Dendritic cell treated with granulocyte-macrophage colony-stimulating factor and Interleukin-4, amounts not matched to agents 40 ng/mL and 50 ng/mL, for 4 days (primary cell): ENCODE measurements around the gene GPR142.

Experiments
- H3K27ac Mint-ChIP-seq: one replicate; pipeline ENCODE4 v1.8.0; 2022; ENCODE audit warnings: mild to moderate bottlenecking, mixed read lengths
- H3K27me3 Mint-ChIP-seq: one replicate; pipeline ENCODE4 v1.8.0; 2022; ENCODE audit warnings: mild to moderate bottlenecking, mixed read lengths
- H3K36me3 Mint-ChIP-seq: one replicate; pipeline ENCODE4 v1.8.0; 2022; ENCODE audit warnings: low read depth, mixed read lengths
- H3K4me1 Mint-ChIP-seq: one replicate; pipeline ENCODE4 v1.8.0; 2022; ENCODE audit warnings: low read depth, mixed read lengths
- H3K4me3 Mint-ChIP-seq: one replicate; pipeline ENCODE4 v1.8.0; 2022; ENCODE audit warnings: mild to moderate bottlenecking, moderate library complexity, mixed read lengths
- H3K9me3 Mint-ChIP-seq: one replicate; pipeline ENCODE4 v1.8.0; 2022; ENCODE audit warnings: mixed read lengths
- intact Hi-C: fragments of 100-400 bp; cut with micrococcal nuclease; formaldehyde crosslinking; loops from one replicate; pipeline ENCODE4 v1.15.0; 2022

The GPR142 gene

GRCh38 chr17:74367206-74367605 is at the start of gene GPR142:
TSS of gene GPR142 (plus strand) at chr17:74367506. CDS start at chr17:74369541, 2,035 bp downstream.
- H3K27me3 Mint-ChIP-seq: peaks cover 62% of the 10 kb centered on the region
- H3K9me3 Mint-ChIP-seq: no peaks in the 10 kb centered on the region
- H3K4me3 Mint-ChIP-seq: no peak within 1 kb of the TSS
- H3K4me1 Mint-ChIP-seq: peaks cover 19% of the 10 kb centered on the region
- H3K27ac Mint-ChIP-seq: no peak within 1 kb of the TSS
- no peaks in the 10 kb centered on the region for H3K36me3 Mint-ChIP-seq
- intact Hi-C loops: loop anchor here (5.0 kb wide), 1 partner anchor 280 kb away; no protein-coding TSS in a partner anchor

DNA sequence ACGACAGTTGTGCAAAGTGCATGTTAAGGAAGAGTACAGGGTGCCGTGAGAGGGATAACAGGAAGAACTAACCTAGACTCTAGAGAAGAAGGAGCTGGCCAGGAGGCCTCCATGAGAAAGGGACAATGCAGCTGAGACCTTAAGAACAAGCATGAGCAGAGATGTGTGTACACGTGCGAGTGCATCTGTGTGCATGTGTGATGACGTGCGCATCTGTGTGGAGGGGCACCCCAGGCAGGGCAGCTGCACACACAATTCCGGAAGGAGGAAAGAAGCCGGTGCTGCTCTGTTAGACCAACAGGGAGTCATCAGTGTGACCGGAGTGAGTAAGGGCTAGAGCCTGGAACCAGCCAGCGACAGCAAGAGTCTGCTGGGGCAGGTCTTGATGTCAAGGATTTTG is 48.9 kb upstream of the GPR142 start:
- Mint-ChIP-seq H3K36me3 (no peaks in the 10 kb centered on the region), H3K9me3 (no peaks in the 10 kb centered on the region), H3K4me1 (no peaks in the 10 kb centered on the region), H3K4me3 (no peak overlapping the region), H3K27me3 (peaks cover 28% of the 10 kb centered on the region), H3K27ac (no peak overlapping the region)
- intact Hi-C loops: no loop called here

DNA sequence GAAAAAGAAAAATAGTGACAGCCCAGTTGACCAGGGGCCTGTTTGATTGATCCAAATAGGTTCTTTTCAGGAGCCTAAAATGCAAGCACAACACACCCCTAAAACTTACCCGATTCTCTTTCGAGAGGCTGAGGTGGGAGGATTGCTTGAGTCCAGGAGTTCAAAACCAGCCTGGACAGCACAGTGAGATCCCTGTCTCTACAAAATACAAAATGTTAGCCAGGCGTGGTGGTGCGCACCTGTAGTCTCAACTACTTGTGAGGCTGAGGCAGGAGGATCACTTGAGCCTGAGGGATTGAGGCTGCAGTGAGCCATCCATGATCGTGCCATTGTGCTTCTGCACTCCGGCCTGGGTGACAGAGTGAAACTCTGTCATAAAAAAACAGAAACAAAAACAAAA is 42.8 kb upstream of the GPR142 start:
- H3K4me3 Mint-ChIP-seq: no peak overlapping the region
- intact Hi-C loops: no loop called here
- H3K9me3 Mint-ChIP-seq: no peaks in the 10 kb centered on the region
- H3K27me3 Mint-ChIP-seq: peaks cover 74% of the 10 kb centered on the region
- H3K4me1 Mint-ChIP-seq: peaks cover 12% of the 10 kb centered on the region
- no peaks in the 10 kb centered on the region for H3K36me3 Mint-ChIP-seq
- no peak overlapping the region for H3K27ac Mint-ChIP-seq

GRCh38 chr17:74325376-74325742 is 41.9 kb upstream of the GPR142 start:
- H3K9me3 Mint-ChIP-seq: no peaks in the 10 kb centered on the region
- H3K27me3 Mint-ChIP-seq: peaks cover 77% of the 10 kb centered on the region
- no peak overlapping the region for H3K27ac Mint-ChIP-seq
- peaks cover 12% of the 10 kb centered on the region for H3K4me1 Mint-ChIP-seq
- H3K36me3 Mint-ChIP-seq: no peaks in the 10 kb centered on the region
- no peak overlapping the region for H3K4me3 Mint-ChIP-seq
- intact Hi-C loops: no loop called here

- H3K27me3 Mint-ChIP-seq: peaks cover 81% of the 10 kb centered on the region
These were observed 41.4 kb upstream of the GPR142 start, which contains the start of gene KIF19 for GRCh38 chr17:74325743-74326379. TSS of gene KIF19 (plus strand) at chr17:74326226. CDS start at chr17:74326350, 124 bp downstream.

DNA sequence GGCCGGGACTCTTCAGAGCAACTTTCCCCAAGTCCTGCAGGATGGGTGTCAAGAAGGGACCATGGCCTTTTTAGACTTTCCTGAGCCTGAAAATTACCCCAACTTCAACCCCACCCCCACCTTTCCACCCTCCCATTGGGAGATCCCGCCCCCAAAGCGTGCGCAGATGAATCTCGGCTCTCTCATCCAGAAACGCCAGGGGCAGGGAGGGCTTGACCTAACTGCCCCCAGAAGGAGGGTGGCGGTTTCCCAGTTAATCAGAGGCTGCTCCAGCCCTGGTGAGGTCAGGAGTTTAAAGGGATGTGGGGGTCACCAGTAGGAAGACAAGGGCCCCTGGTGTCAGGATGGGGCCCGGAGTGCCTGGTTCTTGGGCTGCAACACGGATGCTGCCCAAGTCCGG is 40.8 kb upstream of the GPR142 start:
- no peak overlapping the region for H3K4me3 Mint-ChIP-seq
- H3K27me3 Mint-ChIP-seq: peaks cover 83% of the 10 kb centered on the region
- peaks cover 12% of the 10 kb centered on the region for H3K4me1 Mint-ChIP-seq
- no peak overlapping the region for H3K27ac Mint-ChIP-seq
- no peaks in the 10 kb centered on the region for H3K9me3 Mint-ChIP-seq
- intact Hi-C loops: no loop called here
- no peaks in the 10 kb centered on the region for H3K36me3 Mint-ChIP-seq

More at GRCh38 chr17:74325743-74326379, 41.4 kb upstream of the GPR142 start, which contains the start of gene KIF19:
- H3K4me1 Mint-ChIP-seq: peaks cover 12% of the 10 kb centered on the region
- peak within 1 kb of the TSS; percentile 27 for H3K4me3 Mint-ChIP-seq
- H3K9me3 Mint-ChIP-seq: no peaks in the 10 kb centered on the region
- no peaks in the 10 kb centered on the region for H3K36me3 Mint-ChIP-seq
- intact Hi-C loops: no loop called here
- no peak within 1 kb of the TSS for H3K27ac Mint-ChIP-seq

GRCh38 chr17:74328487-74328886 is 38.8 kb upstream of the GPR142 start:
- Mint-ChIP-seq H3K36me3 (no peaks in the 10 kb centered on the region), H3K27me3 (peaks cover 67% of the 10 kb centered on the region), H3K4me3 (no peak overlapping the region), H3K9me3 (no peaks in the 10 kb centered on the region), H3K4me1 (peaks cover 19% of the 10 kb centered on the region), H3K27ac (no peak overlapping the region)
- intact Hi-C loops: no loop called here

- Mint-ChIP-seq H3K36me3 (no peaks in the 10 kb centered on the region), H3K27ac (no peak overlapping the region), H3K4me3 (no peak overlapping the region), H3K9me3 (no peaks in the 10 kb centered on the region), H3K4me1 (peaks cover 19% of the 10 kb centered on the region), H3K27me3 (peaks cover 62% of the 10 kb centered on the region)
- intact Hi-C loops: no loop called here
These were observed 37.9 kb upstream of the GPR142 start for GRCh38 chr17:74329378-74329777.

DNA sequence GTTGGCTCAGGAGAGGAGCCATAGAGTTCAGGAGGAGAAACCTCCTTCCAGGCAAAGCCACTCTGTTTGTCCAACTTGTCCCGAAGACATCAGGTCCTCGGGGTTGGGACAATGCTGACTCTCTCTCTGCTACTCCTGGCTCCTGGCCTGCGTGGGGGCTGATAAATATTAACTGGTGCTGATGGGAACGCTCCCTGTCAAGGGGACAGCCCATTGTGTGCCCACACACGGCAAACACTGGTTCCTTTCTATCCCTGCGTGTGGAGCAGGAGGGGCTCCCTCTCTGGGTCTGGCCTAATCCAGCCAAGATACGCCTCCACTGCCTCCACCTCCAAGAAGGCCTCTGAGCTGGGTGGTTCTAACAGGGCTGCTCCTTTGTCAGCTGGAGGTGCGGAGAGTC is 36.9 kb upstream of the GPR142 start:
- Mint-ChIP-seq H3K36me3 (no peaks in the 10 kb centered on the region), H3K4me3 (no peak overlapping the region), H3K9me3 (no peaks in the 10 kb centered on the region), H3K4me1 (peaks cover 13% of the 10 kb centered on the region), H3K27ac (no peak overlapping the region), H3K27me3 (peaks cover 53% of the 10 kb centered on the region)
- intact Hi-C loops: no loop called here

DNA sequence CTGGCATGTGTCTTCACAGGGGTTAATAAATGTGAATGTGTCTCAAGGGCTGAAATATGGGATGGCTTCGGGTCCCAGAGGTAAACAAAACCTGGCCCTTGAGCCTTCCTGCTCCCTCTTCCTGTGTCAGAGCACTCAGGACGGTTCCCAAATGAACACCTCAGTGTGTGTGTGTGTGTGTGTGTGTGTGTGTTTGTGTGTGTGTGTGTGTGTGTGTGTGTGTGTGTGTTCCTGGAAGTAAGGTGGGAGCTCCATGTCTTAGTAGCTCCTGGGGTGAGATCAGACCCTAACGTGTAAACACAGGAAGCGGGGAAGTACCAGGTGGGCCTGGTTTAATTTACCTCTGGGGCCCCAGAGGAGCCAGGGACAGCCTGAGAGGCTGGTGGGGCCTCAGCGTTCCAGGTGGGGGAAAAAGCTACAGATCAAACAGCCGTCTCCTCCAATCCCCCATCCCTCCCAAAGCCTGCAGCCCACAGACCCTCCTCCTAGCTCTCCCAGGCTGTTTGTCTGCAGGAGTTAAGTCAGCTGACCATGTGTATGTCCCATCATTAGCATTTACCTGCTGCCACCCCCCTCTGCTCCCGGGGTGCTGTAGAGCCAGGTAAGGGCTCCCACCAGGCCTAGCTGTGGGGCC is 35.2 kb upstream of the GPR142 start:
- Mint-ChIP-seq H3K27me3 (peaks cover 45% of the 10 kb centered on the region), H3K4me3 (no peak overlapping the region), H3K9me3 (no peaks in the 10 kb centered on the region), H3K4me1 (peaks cover 6% of the 10 kb centered on the region), H3K27ac (no peak overlapping the region), H3K36me3 (no peaks in the 10 kb centered on the region)
- intact Hi-C loops: no loop called here

DNA sequence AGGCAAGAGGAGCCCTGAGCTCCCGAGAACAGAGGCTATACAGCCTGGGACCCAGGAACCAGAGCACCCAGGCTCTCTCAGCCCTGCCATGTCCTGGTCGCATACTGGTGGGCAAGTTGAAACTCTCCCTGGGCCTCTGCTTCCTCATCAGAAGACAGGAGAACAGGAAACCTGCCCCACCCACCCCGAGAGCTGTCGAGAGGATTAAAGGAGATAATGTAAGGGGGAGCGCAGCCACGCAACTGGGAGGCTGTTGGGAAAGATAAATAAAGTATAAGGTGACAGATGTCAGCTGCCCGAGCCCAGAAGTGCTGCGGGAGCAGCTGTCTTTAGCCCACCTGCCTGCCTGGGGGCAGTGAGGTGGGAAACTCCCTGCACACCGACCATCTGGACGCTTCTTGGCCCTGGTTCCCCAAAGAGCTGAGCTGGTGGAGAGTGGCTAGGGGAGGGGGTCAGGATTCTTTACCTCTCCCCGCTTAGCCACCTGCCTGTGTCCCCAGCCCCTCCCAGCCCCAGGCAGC is 34.5 kb upstream of the GPR142 start:
- Mint-ChIP-seq H3K4me1 (peaks cover 6% of the 10 kb centered on the region), H3K9me3 (no peaks in the 10 kb centered on the region), H3K36me3 (no peaks in the 10 kb centered on the region), H3K4me3 (no peak overlapping the region), H3K27me3 (peaks cover 44% of the 10 kb centered on the region), H3K27ac (no peak overlapping the region)
- intact Hi-C loops: no loop called here

DNA sequence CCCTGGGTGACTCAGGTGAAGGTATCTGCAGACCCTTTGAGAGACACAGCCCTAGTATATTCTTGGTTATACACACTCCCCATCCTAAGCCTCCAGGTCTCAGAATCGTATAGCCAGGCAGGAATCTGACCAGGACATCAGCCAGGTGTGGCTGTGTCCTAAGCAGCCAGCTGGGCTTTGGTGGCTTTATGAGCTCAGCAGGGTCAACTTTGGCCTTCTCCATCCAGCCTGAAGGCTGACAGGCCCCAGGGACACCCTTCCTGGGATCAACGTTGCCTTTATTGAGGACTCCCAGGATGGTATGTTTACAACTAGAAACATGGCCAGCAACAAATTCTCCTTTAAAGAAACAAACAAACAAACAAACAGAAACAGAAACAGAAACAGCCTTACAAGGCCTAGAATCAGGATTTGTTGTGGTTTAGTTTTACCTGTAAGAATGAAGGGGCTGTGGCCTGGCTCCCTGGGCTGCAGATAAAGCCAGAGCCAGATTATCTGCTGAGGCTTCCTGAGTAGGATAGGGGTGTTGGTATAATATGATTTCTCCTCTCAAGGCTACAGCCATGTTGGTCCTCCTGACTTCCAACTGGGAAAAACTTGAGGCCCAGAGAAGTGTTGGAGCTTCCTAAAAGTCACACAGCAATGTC is 32.8 kb upstream of the GPR142 start:
- Mint-ChIP-seq H3K9me3 (no peaks in the 10 kb centered on the region), H3K27ac (no peak overlapping the region), H3K36me3 (no peaks in the 10 kb centered on the region), H3K27me3 (peaks cover 38% of the 10 kb centered on the region), H3K4me3 (no peak overlapping the region), H3K4me1 (peaks cover 6% of the 10 kb centered on the region)
- intact Hi-C loops: no loop called here

GRCh38 chr17:74335529-74336062 is 31.7 kb upstream of the GPR142 start:
- Mint-ChIP-seq H3K27ac (no peak overlapping the region), H3K4me1 (peaks cover 6% of the 10 kb centered on the region), H3K36me3 (no peaks in the 10 kb centered on the region), H3K27me3 (peaks cover 30% of the 10 kb centered on the region), H3K4me3 (no peak overlapping the region), H3K9me3 (no peaks in the 10 kb centered on the region)
- intact Hi-C loops: no loop called here

- H3K27me3 Mint-ChIP-seq: peaks cover 24% of the 10 kb centered on the region
- H3K27ac Mint-ChIP-seq: no peak overlapping the region
- H3K36me3 Mint-ChIP-seq: no peaks in the 10 kb centered on the region
- H3K4me3 Mint-ChIP-seq: no peak overlapping the region
- peaks cover 6% of the 10 kb centered on the region for H3K4me1 Mint-ChIP-seq
- intact Hi-C loops: no loop called here
- no peaks in the 10 kb centered on the region for H3K9me3 Mint-ChIP-seq
These were observed 31.0 kb upstream of the GPR142 start for GRCh38 chr17:74336307-74336706.
